ENCODE data around the gene AFG1L.
A peak's percentile ranks its signal among the peaks of the same experiment; 100 is the strongest.
"Not testable (repeated sequence)": the region's sequence is repeated elsewhere in the genome, so short reads cannot be mapped to it uniquely, and the experiment has no call there.

AFG1L gene

GRCh38 chr6:108291091-108291490 lies 3.8 kb upstream of the AFG1L start:
- no peak for TF ChIP-seq YY1 (IDR thresholded peaks at IDR 0.05; ENCODE audit: insufficient read depth, insufficient read length)
- TF ChIP-seq SUZ12 (IDR thresholded peaks at IDR 0.05; ENCODE audit: extremely low read depth, insufficient read depth, insufficient read length), result no peak
- TF ChIP-seq ZNF274 (IDR thresholded peaks at IDR 0.05; ENCODE audit: low read depth, low read length), result no peak
- H3K4me1 ChIP-seq (ENCODE audit: insufficient read depth, insufficient read length), result no peaks in the 10 kb centered on the region

GRCh38 chr6:108292561-108292960 lies 2.3 kb upstream of the AFG1L start:
- not testable (repeated sequence) for H3K9me3 ChIP-seq (ENCODE audit: insufficient read depth, low read length); H3K36me3 ChIP-seq (ENCODE audit: insufficient read depth, insufficient read length, low read length); H3K4me1 ChIP-seq (ENCODE audit: insufficient read depth, insufficient read length); H3K27me3 ChIP-seq (ENCODE audit: insufficient read depth, insufficient read length); DNase-seq (ENCODE audit: low read depth, low spot score); H3K9ac ChIP-seq (ENCODE audit: insufficient read length, low read depth); H3K4me3 ChIP-seq (ENCODE audit: insufficient read length, low read depth)

More at GRCh38 chr6:108291091-108291490, 3.8 kb upstream of the AFG1L start:
- no peaks in the 10 kb centered on the region for H3K36me3 ChIP-seq (ENCODE audit: insufficient read depth, insufficient read length, low read length)
- DNase-seq (ENCODE audit: low read depth, low spot score), result no peak
- H3K27me3 ChIP-seq (ENCODE audit: insufficient read depth, insufficient read length), result no peaks in the 10 kb centered on the region
- H3K9me3 ChIP-seq (ENCODE audit: insufficient read depth, low read length), result no peaks in the 10 kb centered on the region
- H3K4me3 ChIP-seq (ENCODE audit: insufficient read length, low read depth), result no peak overlapping the region
- no peak overlapping the region for H3K9ac ChIP-seq (ENCODE audit: insufficient read length, low read depth)

- Histone ChIP-seq H3K36me3 (ENCODE audit: insufficient read depth, insufficient read length, low read length) (no peaks in the 10 kb centered on the region), H3K27me3 (ENCODE audit: insufficient read depth, insufficient read length) (no peaks in the 10 kb centered on the region), H3K4me1 (ENCODE audit: insufficient read depth, insufficient read length) (no peaks in the 10 kb centered on the region), H3K9ac (ENCODE audit: insufficient read length, low read depth) (peak overlapping the region; percentile 79), H3K9me3 (ENCODE audit: insufficient read depth, low read length) (no peaks in the 10 kb centered on the region), H3K4me3 (ENCODE audit: insufficient read length, low read depth) (peak overlapping the region; percentile 74)
- no peak for TF ChIP-seq SUZ12 (IDR thresholded peaks at IDR 0.05; ENCODE audit: extremely low read depth, insufficient read depth, insufficient read length)
- TF ChIP-seq ZNF274 (IDR thresholded peaks at IDR 0.05; ENCODE audit: low read depth, low read length), result no peak
- no peak for TF ChIP-seq YY1 (IDR thresholded peaks at IDR 0.05; ENCODE audit: insufficient read depth, insufficient read length)
- DNase-seq (ENCODE audit: low read depth, low spot score), result no peak
These were observed 1.1 kb upstream of the AFG1L start for GRCh38 chr6:108293527-108294296.

DNA sequence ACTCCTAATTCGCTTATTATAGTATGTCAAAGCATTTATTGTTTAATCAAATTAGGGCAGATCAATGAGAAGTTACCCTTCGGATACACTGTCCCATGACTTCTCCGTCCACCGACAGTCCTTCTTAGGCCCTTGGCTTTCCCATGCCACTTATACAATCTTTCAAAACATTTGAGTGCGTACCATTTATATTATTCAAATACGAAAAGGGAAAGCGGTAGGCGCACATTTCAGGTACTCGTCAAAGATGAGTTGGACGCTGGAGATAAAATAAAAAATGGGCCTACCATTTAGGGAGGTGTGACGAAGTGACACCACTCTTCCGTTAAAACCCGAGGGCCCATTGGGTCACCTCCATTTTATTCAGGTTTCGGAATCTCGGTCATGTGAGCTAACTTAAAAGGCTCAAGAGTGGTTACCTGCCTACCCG lies 542 bp upstream of the AFG1L start:
- H3K9me3 ChIP-seq (ENCODE audit: insufficient read depth, low read length), result no peaks in the 10 kb centered on the region
- TF ChIP-seq SUZ12 (IDR thresholded peaks at IDR 0.05; ENCODE audit: extremely low read depth, insufficient read depth, insufficient read length), result no peak
- TF ChIP-seq YY1 (IDR thresholded peaks at IDR 0.05; ENCODE audit: insufficient read depth, insufficient read length), result no peak
- no peak for TF ChIP-seq ZNF274 (IDR thresholded peaks at IDR 0.05; ENCODE audit: low read depth, low read length)
- H3K27me3 ChIP-seq (ENCODE audit: insufficient read depth, insufficient read length), result no peaks in the 10 kb centered on the region
- no peak for DNase-seq (ENCODE audit: low read depth, low spot score)
- H3K9ac ChIP-seq (ENCODE audit: insufficient read length, low read depth), result peak overlapping the region; percentile 79
- H3K36me3 ChIP-seq (ENCODE audit: insufficient read depth, insufficient read length, low read length), result no peaks in the 10 kb centered on the region
- no peaks in the 10 kb centered on the region for H3K4me1 ChIP-seq (ENCODE audit: insufficient read depth, insufficient read length)
- H3K4me3 ChIP-seq (ENCODE audit: insufficient read length, low read depth), result peak overlapping the region; percentile 74

DNA sequence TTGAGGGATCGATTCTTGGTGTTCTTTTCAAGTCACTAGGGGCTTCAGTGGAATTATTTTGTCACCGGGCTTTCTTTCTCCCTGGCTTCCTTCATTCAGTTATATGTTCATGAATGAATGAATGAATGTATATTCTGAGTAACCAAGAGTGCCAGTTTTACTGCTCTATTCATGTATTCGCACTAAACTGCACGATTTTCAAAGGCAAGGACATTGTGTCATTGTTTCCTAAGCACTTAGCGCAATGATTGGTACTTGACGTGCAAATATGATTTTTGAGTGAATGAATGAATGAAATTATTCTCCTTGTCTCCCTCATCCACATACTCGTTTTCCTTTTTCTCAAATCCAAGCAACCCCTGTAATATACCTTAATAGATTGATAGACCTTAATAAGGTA lies 822 bp downstream of the AFG1L start:
- H3K4me3 ChIP-seq (ENCODE audit: insufficient read length, low read depth), result peak overlapping the region; percentile 74
- TF ChIP-seq SUZ12 (IDR thresholded peaks at IDR 0.05; ENCODE audit: extremely low read depth, insufficient read depth, insufficient read length) (no peak), ZNF274 (IDR thresholded peaks at IDR 0.05; ENCODE audit: low read depth, low read length) (no peak), YY1 (IDR thresholded peaks at IDR 0.05; ENCODE audit: insufficient read depth, insufficient read length) (no peak)
- H3K4me1 ChIP-seq (ENCODE audit: insufficient read depth, insufficient read length), result no peaks in the 10 kb centered on the region
- DNase-seq (ENCODE audit: low read depth, low spot score), result no peak
- H3K9me3 ChIP-seq (ENCODE audit: insufficient read depth, low read length), result no peaks in the 10 kb centered on the region
- H3K36me3 ChIP-seq (ENCODE audit: insufficient read depth, insufficient read length, low read length), result no peaks in the 10 kb centered on the region
- peak overlapping the region; percentile 79 for H3K9ac ChIP-seq (ENCODE audit: insufficient read length, low read depth)
- no peaks in the 10 kb centered on the region for H3K27me3 ChIP-seq (ENCODE audit: insufficient read depth, insufficient read length)

GRCh38 chr6:108302386-108302785 lies 7.5 kb downstream of the AFG1L start:
- TF ChIP-seq ZNF274 (IDR thresholded peaks at IDR 0.05; ENCODE audit: low read depth, low read length), result no peak
- no peak for TF ChIP-seq SUZ12 (IDR thresholded peaks at IDR 0.05; ENCODE audit: extremely low read depth, insufficient read depth, insufficient read length)
- no peak for TF ChIP-seq YY1 (IDR thresholded peaks at IDR 0.05; ENCODE audit: insufficient read depth, insufficient read length)
- no peak for DNase-seq (ENCODE audit: low read depth, low spot score)
- H3K9me3 ChIP-seq (ENCODE audit: insufficient read depth, low read length), result no peaks in the 10 kb centered on the region
- H3K9ac ChIP-seq (ENCODE audit: insufficient read length, low read depth), result no peak overlapping the region
- H3K27me3 ChIP-seq (ENCODE audit: insufficient read depth, insufficient read length), result no peaks in the 10 kb centered on the region
- no peaks in the 10 kb centered on the region for H3K36me3 ChIP-seq (ENCODE audit: insufficient read depth, insufficient read length, low read length)
- no peaks in the 10 kb centered on the region for H3K4me1 ChIP-seq (ENCODE audit: insufficient read depth, insufficient read length)
- H3K4me3 ChIP-seq (ENCODE audit: insufficient read length, low read depth), result no peak overlapping the region

DNA sequence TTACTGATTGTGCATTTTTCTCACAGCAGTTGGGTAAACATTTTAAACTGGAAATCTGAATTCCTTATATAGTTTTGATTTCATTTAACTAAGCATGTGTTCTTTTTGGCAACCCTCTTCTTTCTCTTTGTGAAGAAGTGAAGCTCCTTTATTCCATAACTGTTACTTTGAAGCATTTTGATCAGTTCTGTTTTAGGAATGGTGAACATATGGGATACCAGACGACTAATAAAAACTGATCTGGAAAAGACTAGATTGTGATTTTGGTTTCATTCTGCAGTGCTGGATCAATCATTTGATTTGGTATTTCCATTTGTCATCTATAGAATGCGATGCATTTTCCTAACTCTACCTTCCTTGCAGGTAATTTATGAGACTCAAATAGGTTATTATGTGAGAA lies 9.8 kb downstream of the AFG1L start:
- H3K9me3 ChIP-seq (ENCODE audit: insufficient read depth, low read length), result no peaks in the 10 kb centered on the region
- H3K36me3 ChIP-seq (ENCODE audit: insufficient read depth, insufficient read length, low read length), result no peaks in the 10 kb centered on the region
- no peaks in the 10 kb centered on the region for H3K27me3 ChIP-seq (ENCODE audit: insufficient read depth, insufficient read length)
- no peak for DNase-seq (ENCODE audit: low read depth, low spot score)
- no peaks in the 10 kb centered on the region for H3K4me1 ChIP-seq (ENCODE audit: insufficient read depth, insufficient read length)
- no peak overlapping the region for H3K9ac ChIP-seq (ENCODE audit: insufficient read length, low read depth)
- no peak for TF ChIP-seq SUZ12 (IDR thresholded peaks at IDR 0.05; ENCODE audit: extremely low read depth, insufficient read depth, insufficient read length)
- H3K4me3 ChIP-seq (ENCODE audit: insufficient read length, low read depth), result no peak overlapping the region

DNA sequence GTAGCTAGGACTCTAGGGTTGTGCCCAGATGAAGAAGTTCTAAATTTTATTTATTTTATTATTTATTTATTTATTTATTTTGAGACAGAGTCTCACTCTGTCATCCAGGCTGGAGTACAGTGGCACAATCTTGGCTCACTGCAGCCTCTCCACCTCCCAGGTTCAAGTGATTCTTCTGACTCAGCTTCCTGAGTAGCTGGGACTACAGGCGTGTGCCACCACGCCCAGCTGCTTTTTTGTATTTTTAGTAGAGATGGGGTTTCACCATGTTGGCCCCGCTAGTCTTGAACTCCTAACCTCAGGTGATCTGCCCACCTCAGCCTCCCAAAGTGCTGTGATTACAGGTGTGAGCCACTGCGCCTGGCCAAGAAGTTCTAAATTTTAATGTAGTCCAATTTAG lies 13.8 kb downstream of the AFG1L start:
- H3K36me3 ChIP-seq (ENCODE audit: insufficient read depth, insufficient read length, low read length); DNase-seq (ENCODE audit: low read depth, low spot score); H3K9ac ChIP-seq (ENCODE audit: insufficient read length, low read depth); H3K4me3 ChIP-seq (ENCODE audit: insufficient read length, low read depth); H3K4me1 ChIP-seq (ENCODE audit: insufficient read depth, insufficient read length); H3K9me3 ChIP-seq (ENCODE audit: insufficient read depth, low read length); H3K27me3 ChIP-seq (ENCODE audit: insufficient read depth, insufficient read length): not testable (repeated sequence)
